Progenitor cell of endocrine pancreas (in vitro differentiated cells): ENCODE data around the gene PRICKLE3. TPM values are rescaled to one million over a fixed set of nuclear protein-coding genes. Genes with fewer than 3 reads are reported as not detected.
A peak's percentile ranks its signal among the peaks of the same experiment; 100 is the strongest.

Experiments used
- DNase-seq: peaks from one replicate; pipeline ENCODE4 v3.0.0; 2021; ENCODE audit warnings: low spot score; ENCODE audit not compliant: unreplicated experiment
- H3K27ac Mint-ChIP-seq: 2 replicates; pipeline ENCODE4 v1.8.0; 2021; ENCODE audit warnings: mild to moderate bottlenecking, moderate library complexity, mixed read lengths
- H3K27me3 Mint-ChIP-seq: 2 replicates; pipeline ENCODE4 v1.8.0; 2021; ENCODE audit warnings: mixed read lengths
- H3K36me3 Mint-ChIP-seq: 2 replicates; pipeline ENCODE4 v1.8.0; 2022; ENCODE audit warnings: mixed read lengths; ENCODE audit not compliant: insufficient read depth
- H3K4me1 Mint-ChIP-seq: 2 replicates; pipeline ENCODE4 v1.8.0; 2021; ENCODE audit warnings: low read depth, mixed read lengths
- H3K4me3 Mint-ChIP-seq: 2 replicates; pipeline ENCODE4 v1.8.0; 2021; ENCODE audit warnings: low read depth, mild to moderate bottlenecking, moderate library complexity, mixed read lengths
- H3K9me3 Mint-ChIP-seq: 2 replicates; pipeline ENCODE4 v1.8.0; 2021; ENCODE audit warnings: low read depth, mixed read lengths
- CTCF ChIP-seq: fragments of 200-600 bp; sonication (generic); IDR thresholded peaks from one replicate; pipeline ENCODE4 v1.5.0; 2021; ENCODE audit warnings: antibody characterized with exemption, mild to moderate bottlenecking; ENCODE audit not compliant: unreplicated experiment
- total RNA-seq: library from RNA; stranded (reverse); gene quantifications from 2 replicates; pipeline ENCODE4 v1.2.1, GENCODE V29; 2021

PRICKLE3 gene
- total RNA-seq, 1 donor from 2014 or later, result 6.2 TPM

- H3K9me3 Mint-ChIP-seq, result peaks cover 13% of the 10 kb centered on the region
- H3K4me1 Mint-ChIP-seq, result peaks cover 13% of the 10 kb centered on the region
- peaks cover 4% of the 10 kb centered on the region for H3K36me3 Mint-ChIP-seq
- TF ChIP-seq CTCF, result no peak
- peaks cover 9% of the 10 kb centered on the region for H3K27me3 Mint-ChIP-seq
- H3K4me3 Mint-ChIP-seq, result no peak overlapping the region
- DNase-seq, result no peak
- no peak overlapping the region for H3K27ac Mint-ChIP-seq
These were observed 21.4 kb downstream of the PRICKLE3 start for GRCh38 chrX:49164589-49165360.

- Mint-ChIP-seq H3K27me3 (peaks cover 4% of the 10 kb centered on the region), H3K4me3 (peak overlapping the region; percentile 74), H3K4me1 (peaks cover 13% of the 10 kb centered on the region), H3K9me3 (peaks cover 8% of the 10 kb centered on the region), H3K27ac (peak overlapping the region; percentile 93), H3K36me3 (peaks cover 4% of the 10 kb centered on the region)
- peak; percentile 79 for TF ChIP-seq CTCF
- peak; percentile 63 for DNase-seq
These were observed 22.4 kb downstream of the PRICKLE3 start for GRCh38 chrX:49163555-49164419.

GRCh38 chrX:49162620-49163019, 23.6 kb downstream of the PRICKLE3 start, which contains the start of gene MAGIX:
Gene MAGIX, plus strand, starts transcription at chrX:49162758. Its CDS starts 132 bp downstream, at chrX:49162890.
- Mint-ChIP-seq H3K9me3 (peaks cover 8% of the 10 kb centered on the region), H3K27me3 (peaks cover 4% of the 10 kb centered on the region), H3K4me3 (peak within 1 kb of the TSS; percentile 69), H3K36me3 (peaks cover 4% of the 10 kb centered on the region), H3K27ac (peak within 1 kb of the TSS; percentile 79), H3K4me1 (peaks cover 13% of the 10 kb centered on the region)
- no peak for TF ChIP-seq CTCF
- no peak for DNase-seq

GRCh38 chrX:49161632-49162031, 24.5 kb downstream of the PRICKLE3 start:
- Mint-ChIP-seq H3K27me3 (no peaks in the 10 kb centered on the region), H3K4me1 (peaks cover 7% of the 10 kb centered on the region), H3K27ac (no peak overlapping the region), H3K36me3 (peaks cover 4% of the 10 kb centered on the region), H3K4me3 (no peak overlapping the region), H3K9me3 (peaks cover 8% of the 10 kb centered on the region)
- no peak for DNase-seq
- TF ChIP-seq CTCF, result no peak

GRCh38 chrX:49160908-49161307, 25.3 kb downstream of the PRICKLE3 start:
- Mint-ChIP-seq H3K4me3 (no peak overlapping the region), H3K36me3 (peaks cover 4% of the 10 kb centered on the region), H3K4me1 (peaks cover 6% of the 10 kb centered on the region), H3K9me3 (peaks cover 8% of the 10 kb centered on the region), H3K27ac (no peak overlapping the region), H3K27me3 (no peaks in the 10 kb centered on the region)
- no peak for TF ChIP-seq CTCF
- DNase-seq, result no peak
